Sigmoid colon (tissue), 7 donors: Measurements from ENCODE around the gene KRTAP4-7. TPM values are rescaled to one million over a fixed set of nuclear protein-coding genes. Genes with fewer than 3 reads are reported as not detected.
"Not testable (repeated sequence)": the region's sequence is repeated elsewhere in the genome, so short reads cannot be mapped to it uniquely, and the experiment has no call there.

ENCODE experiments used
- DNase-seq: peaks from one replicate; pipeline ENCODE4 v3.0.0-alpha.2; 2019
- H3K27ac ChIP-seq, 4 donors: fragments of 200-600 bp; sonication (generic); one replicate each; pipeline ENCODE4 v1.5.1; 2016 to 2019; ENCODE audit warnings: mild to moderate bottlenecking in 1 of 4
- H3K27me3 ChIP-seq, 3 donors: fragments of 200-600 bp; sonication (generic); one replicate each; pipeline ENCODE4 v1.5.1; 2019; ENCODE audit warnings: mild to moderate bottlenecking in 1 of 3
- H3K36me3 ChIP-seq, 4 donors: fragments of 200-600 bp; sonication (generic); one replicate each; pipeline ENCODE4 v1.5.1; 2016 to 2019
- H3K4me1 ChIP-seq, 4 donors: fragments of 200-600 bp; sonication (generic); one replicate each; pipeline ENCODE4 v1.5.1; 2017 to 2019
- H3K4me3 ChIP-seq, 4 donors: fragments of 200-600 bp; sonication (generic); one replicate each; pipeline ENCODE4 v1.5.1; 2017 to 2019; ENCODE audit warnings: mild to moderate bottlenecking in 2 of 4, moderate library complexity in 1 of 4
- H3K9me3 ChIP-seq, 4 donors: fragments of 200-600 bp in 3 of 4; sonication (generic) in 3 of 4; one replicate each; pipeline versions ENCODE4 v1.5.1 to v1.6.1; 2013 to 2019
- EP300 ChIP-seq, 4 donors: sonication (generic); formaldehyde crosslinking; IDR thresholded peaks; one replicate each; pipeline ENCODE4 v1.6.1; 2017; ENCODE audit warnings: antibody characterized with exemption in 4 of 4
- POLR2A ChIP-seq, 2 donors: fragments of 450-650 bp; IDR thresholded peaks; one replicate each; pipeline ENCODE4 v1.6.1; 2016; ENCODE audit warnings: antibody characterized with exemption in 2 of 2, mild to moderate bottlenecking in 2 of 2, moderate library complexity in 2 of 2
- POLR2AphosphoS5 ChIP-seq, 4 donors: sonication (generic); formaldehyde crosslinking; IDR thresholded peaks; one replicate each; pipeline ENCODE4 v1.6.1; 2017; ENCODE audit warnings: antibody characterized with exemption in 4 of 4
- WGBS, 2 donors: extraction: QIAGEN DNeasy Blood & Tissue Kit; methylation state at CpG; one replicate each; pipeline ENCODE4 v1.1.7; 2013; 5-methylcytosine and 5-hydroxymethylcytosine counted together
- intact Hi-C: fragments of 100-400 bp; cut with DNase I; formaldehyde crosslinking; loops from one replicate; pipeline ENCODE4 v1.15.1; 2023
- polyA plus RNA-seq, 3 donors: library from polyadenylated mRNA; stranded (reverse); fragments of 200-250 nt; gene quantifications; one replicate each; pipeline ENCODE4 v1.2.3, GENCODE V29; 2013
- total RNA-seq, 4 donors: library from RNA; depleted of rRNA; stranded (reverse); fragments of >200 nt; gene quantifications; one replicate each; pipeline ENCODE4 v1.1.0, GENCODE V29; 2016
- TF ChIP-seq, protein P1 (sequence below), 4 experiments: fragments of 450-650 bp in 3 of 4; fragments of 200-600 bp in 1 of 4; IDR thresholded peaks; one replicate each; pipeline ENCODE4 v1.5.1; 2016 to 2019; ENCODE audit warnings: antibody characterized with exemption in 4 of 4, mild to moderate bottlenecking in 3 of 4, moderate library complexity in 2 of 4
- donor health status: healthy with polysubstance abuse.
- donor health status: Bipolar disorder and iron deficiency.
- donor health status: healthy.

The KRTAP4-7 gene
- total and polyA plus RNA-seq, 7 donors = not detected

DNA sequence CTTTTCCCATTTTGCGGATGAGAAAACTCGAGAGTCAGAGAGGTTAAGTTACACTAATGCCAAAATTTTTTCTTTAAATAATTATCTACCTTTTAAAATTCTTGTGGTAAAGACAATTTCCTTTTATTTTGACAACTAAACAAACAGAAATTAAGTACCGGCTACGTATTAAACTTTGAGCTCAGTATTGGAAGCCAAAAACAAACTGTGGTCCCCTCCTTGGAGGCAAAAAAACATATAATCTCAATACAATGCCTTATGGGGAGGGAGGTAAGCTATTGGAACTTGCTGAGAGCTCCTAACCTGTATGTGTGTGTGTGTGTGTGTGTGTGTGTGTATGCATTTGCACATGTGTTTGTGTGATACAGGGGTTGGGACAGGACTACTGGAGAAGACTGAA lies 20.5 kb upstream of the KRTAP4-7 start:
- intact Hi-C loops = no loop called here
- H3K36me3 ChIP-seq = no peaks in the 10 kb centered on the region
- peaks cover 0 to 21% (median 9%) of the 10 kb centered on the region in 4 donors for H3K4me1 ChIP-seq
- no peaks in the 10 kb centered on the region for H3K27me3 ChIP-seq
- no peaks in the 10 kb centered on the region for H3K9me3 ChIP-seq
- H3K27ac ChIP-seq = no peak overlapping the region
- no peak for DNase-seq
- no peak for TF ChIP-seq EP300 (IDR thresholded peaks at IDR 0.05)
- TF ChIP-seq, protein P1, sequence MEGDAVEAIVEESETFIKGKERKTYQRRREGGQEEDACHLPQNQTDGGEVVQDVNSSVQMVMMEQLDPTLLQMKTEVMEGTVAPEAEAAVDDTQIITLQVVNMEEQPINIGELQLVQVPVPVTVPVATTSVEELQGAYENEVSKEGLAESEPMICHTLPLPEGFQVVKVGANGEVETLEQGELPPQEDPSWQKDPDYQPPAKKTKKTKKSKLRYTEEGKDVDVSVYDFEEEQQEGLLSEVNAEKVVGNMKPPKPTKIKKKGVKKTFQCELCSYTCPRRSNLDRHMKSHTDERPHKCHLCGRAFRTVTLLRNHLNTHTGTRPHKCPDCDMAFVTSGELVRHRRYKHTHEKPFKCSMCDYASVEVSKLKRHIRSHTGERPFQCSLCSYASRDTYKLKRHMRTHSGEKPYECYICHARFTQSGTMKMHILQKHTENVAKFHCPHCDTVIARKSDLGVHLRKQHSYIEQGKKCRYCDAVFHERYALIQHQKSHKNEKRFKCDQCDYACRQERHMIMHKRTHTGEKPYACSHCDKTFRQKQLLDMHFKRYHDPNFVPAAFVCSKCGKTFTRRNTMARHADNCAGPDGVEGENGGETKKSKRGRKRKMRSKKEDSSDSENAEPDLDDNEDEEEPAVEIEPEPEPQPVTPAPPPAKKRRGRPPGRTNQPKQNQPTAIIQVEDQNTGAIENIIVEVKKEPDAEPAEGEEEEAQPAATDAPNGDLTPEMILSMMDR (IDR thresholded peaks at IDR 0.05) = no peak
- TF ChIP-seq POLR2A (IDR thresholded peaks at IDR 0.05) = no peak
- TF ChIP-seq POLR2AphosphoS5 (IDR thresholded peaks at IDR 0.05) = no peak
- H3K4me3 ChIP-seq = no peak overlapping the region
- 61 to 72% methylated on average over 4 of the region's 4 CpGs for WGBS, 2 donors

DNA sequence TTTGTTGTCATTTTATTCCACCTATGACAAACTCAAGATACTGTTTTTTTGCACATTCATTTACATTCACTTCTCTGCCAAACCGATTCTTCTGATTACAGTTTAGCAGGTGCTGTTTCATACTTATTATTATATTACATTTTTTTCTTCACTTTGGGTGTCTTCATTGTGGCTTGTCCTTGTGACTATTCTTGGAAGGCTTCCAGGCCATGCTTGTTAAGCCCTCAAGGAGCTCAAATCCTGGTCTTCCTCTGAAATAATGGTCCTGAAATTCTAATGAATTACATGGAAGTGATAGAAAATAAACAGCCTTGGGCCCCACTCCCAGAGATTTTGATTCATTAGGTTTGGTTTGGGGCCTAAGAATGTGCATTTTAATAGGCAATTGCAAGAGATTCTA lies 19.6 kb upstream of the KRTAP4-7 start:
- TF ChIP-seq, protein P1 (IDR thresholded peaks at IDR 0.05) = no peak
- no peak for TF ChIP-seq EP300 (IDR thresholded peaks at IDR 0.05)
- no peak for TF ChIP-seq POLR2AphosphoS5 (IDR thresholded peaks at IDR 0.05)
- TF ChIP-seq POLR2A (IDR thresholded peaks at IDR 0.05) = no peak

DNA sequence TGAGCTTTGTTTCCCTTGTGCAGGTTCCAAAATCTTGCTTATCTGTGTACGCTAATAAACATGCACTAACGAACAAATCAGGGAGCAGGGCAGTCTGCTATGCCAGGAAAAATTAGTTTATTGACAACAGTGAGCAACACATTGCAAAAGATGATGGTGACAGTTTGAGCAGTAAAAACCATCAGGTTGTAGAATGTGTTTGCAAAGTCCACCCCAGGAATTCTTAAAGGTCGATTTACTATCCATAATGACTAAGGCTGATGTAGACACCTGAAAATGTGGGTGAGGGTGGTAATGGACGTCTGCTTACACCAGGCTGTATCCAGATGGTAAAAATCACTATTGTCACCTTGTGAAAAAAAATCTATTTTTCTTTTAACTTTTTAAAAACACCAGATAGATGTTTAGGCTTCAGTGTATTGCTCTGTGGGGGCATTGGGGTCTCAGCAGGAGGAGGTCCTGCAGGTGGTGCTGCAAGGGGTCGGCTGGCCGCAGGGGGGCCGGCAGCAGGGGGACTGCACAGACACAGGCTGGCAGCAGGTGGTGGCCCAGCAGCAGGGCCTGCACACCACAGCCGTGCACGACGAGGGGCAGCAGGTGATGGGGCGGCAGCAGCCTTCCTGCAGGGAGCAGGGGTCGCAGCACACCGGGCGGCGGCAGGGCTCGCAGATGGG lies 18.8 kb upstream of the KRTAP4-7 start:
- H3K9me3 ChIP-seq, H3K27me3 ChIP-seq, DNase-seq, H3K4me3 ChIP-seq, intact Hi-C loops, H3K27ac ChIP-seq, H3K36me3 ChIP-seq: not testable (repeated sequence)
- 62 to 82% methylated on average over 7 of the region's 16 CpGs for WGBS, 2 donors
- H3K4me1 ChIP-seq = peaks cover 0 to 17% (median 9%) of the 10 kb centered on the region in 4 donors

More for the DNA sequence above, 19.6 kb upstream of the KRTAP4-7 start:
- Histone ChIP-seq H3K27ac (no peak overlapping the region), H3K9me3 (no peaks in the 10 kb centered on the region), H3K4me3 (no peak overlapping the region), H3K27me3 (no peaks in the 10 kb centered on the region), H3K36me3 (no peaks in the 10 kb centered on the region), H3K4me1 (peaks cover 0 to 20% (median 9%) of the 10 kb centered on the region in 4 donors)
- DNase-seq = no peak
- intact Hi-C loops = no loop called here
- WGBS, 2 donors = 64 to 65% methylated on average over 1 of the region's 1 CpG

DNA sequence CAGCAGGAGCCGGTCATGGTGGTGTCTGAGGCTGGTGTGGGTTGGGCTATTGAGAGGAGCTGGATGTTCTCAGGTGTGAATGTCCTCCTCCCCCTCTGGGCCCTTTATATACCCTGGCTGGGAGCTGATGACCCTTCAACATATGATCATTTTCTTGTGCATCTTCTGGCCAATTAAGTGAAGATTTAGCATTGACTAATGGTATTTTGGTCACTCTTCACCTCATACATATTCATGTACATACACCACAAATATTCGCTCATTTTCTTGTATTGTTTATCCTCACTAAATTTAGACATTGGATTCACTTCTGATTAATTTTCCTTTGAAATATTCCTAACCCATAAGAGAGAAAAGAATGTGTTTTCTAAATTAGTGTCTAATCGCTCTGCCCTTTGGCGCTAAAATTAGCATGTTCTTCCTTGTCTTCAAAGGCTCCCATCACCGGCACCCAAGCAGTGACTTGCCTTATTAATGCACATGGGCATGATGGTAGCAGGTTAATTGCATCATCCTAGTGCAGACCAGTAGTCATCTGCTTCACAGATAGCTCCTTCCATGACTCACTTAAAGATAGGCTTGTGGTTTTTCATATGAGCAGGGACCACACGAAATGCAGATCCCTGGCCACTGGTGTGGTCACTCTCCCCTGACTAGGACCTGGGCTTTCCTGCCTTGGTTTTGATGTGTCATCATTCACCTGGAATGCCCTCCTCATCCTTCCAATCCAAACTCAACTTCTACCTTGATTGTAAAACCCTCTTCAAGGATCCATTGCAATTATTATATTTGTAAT lies 17.9 kb upstream of the KRTAP4-7 start, which contains the start of gene KRTAP2-4:
Gene KRTAP2-4, minus strand, starts transcription at position 51 of the 796 bp plus-strand sequence. Its CDS starts 34 bp downstream, at position 17.
- intact Hi-C loops = no loop called here
- TF ChIP-seq, protein P1 (IDR thresholded peaks at IDR 0.05) = no peak
- TF ChIP-seq POLR2AphosphoS5 (IDR thresholded peaks at IDR 0.05) (no peak), EP300 (IDR thresholded peaks at IDR 0.05) (no peak), POLR2A (IDR thresholded peaks at IDR 0.05) (no peak)
- Histone ChIP-seq H3K27me3 (no peaks in the 10 kb centered on the region), H3K9me3 (no peaks in the 10 kb centered on the region), H3K36me3 (no peaks in the 10 kb centered on the region), H3K4me1 (peaks cover 0 to 15% (median 9%) of the 10 kb centered on the region in 4 donors), H3K4me3 (no peak within 1 kb of the TSS), H3K27ac (no peak within 1 kb of the TSS)
- DNase-seq = no peak
- 89 to 92% methylated on average over 6 of the region's 6 CpGs for WGBS, 2 donors

DNA sequence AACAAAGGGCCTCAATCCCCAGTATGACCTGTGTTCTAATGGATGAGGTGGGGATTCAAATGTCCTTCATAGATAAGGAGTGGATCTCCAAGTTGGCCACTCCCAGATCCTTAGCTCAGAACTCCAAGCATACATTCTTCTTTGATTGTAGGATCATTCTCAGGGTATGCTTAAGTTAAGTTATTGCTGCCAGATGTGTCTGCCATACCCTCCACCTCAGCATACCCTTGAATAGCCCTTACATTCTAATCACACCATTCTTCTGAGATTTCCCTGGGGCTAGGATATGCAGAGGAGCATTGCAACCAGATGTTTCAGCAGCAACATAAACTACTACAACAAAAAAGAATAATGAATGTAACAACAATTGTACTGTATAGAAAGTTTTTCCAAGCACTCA lies 16.7 kb upstream of the KRTAP4-7 start:
- intact Hi-C loops = no loop called here
- no peak overlapping the region for H3K4me3 ChIP-seq
- H3K4me1 ChIP-seq = peaks cover 0 to 2% (median 0%) of the 10 kb centered on the region in 4 donors
- no peak for DNase-seq
- H3K36me3 ChIP-seq = no peaks in the 10 kb centered on the region
- H3K27ac ChIP-seq = no peak overlapping the region
- no peak for TF ChIP-seq POLR2A (IDR thresholded peaks at IDR 0.05)
- no peak for TF ChIP-seq POLR2AphosphoS5 (IDR thresholded peaks at IDR 0.05)
- no peak for TF ChIP-seq EP300 (IDR thresholded peaks at IDR 0.05)
- TF ChIP-seq, protein P1 (IDR thresholded peaks at IDR 0.05) = no peak
- H3K9me3 ChIP-seq = no peaks in the 10 kb centered on the region
- H3K27me3 ChIP-seq = no peaks in the 10 kb centered on the region
